HUES48 (cell line): Measurements from ENCODE around the gene RAPGEF5.

Source experiments
- H3K27ac ChIP-seq: one replicate; pipeline ENCODE4 v1.7.0; 2013; ENCODE audit warnings: low read depth, low read length, inconsistent platforms
- H3K27me3 ChIP-seq: 2 replicates; pipeline ENCODE4 v1.6.1; 2013; ENCODE audit warnings: mild to moderate bottlenecking, low read length; ENCODE audit not compliant: control insufficient read depth, insufficient read depth
- H3K36me3 ChIP-seq: 2 replicates; pipeline ENCODE4 v1.6.1; 2013; ENCODE audit warnings: low read length; ENCODE audit not compliant: control insufficient read depth, insufficient read depth
- H3K4me1 ChIP-seq: 2 replicates; pipeline ENCODE4 v1.6.1; 2013; ENCODE audit warnings: mild to moderate bottlenecking, low read length; ENCODE audit not compliant: control insufficient read depth, insufficient read depth
- H3K4me3 ChIP-seq: 2 replicates; pipeline ENCODE4 v1.5.1; 2013; ENCODE audit warnings: mild to moderate bottlenecking, low read depth, low read length
- H3K9ac ChIP-seq: 2 replicates; pipeline ENCODE4 v1.6.1; 2013; ENCODE audit warnings: mild to moderate bottlenecking, low read depth, low read length, moderate library complexity
- H3K9me3 ChIP-seq: 2 replicates; pipeline ENCODE4 v1.6.1; 2013; ENCODE audit warnings: low read length; ENCODE audit not compliant: control insufficient read depth, insufficient read depth

RAPGEF5 gene

DNA sequence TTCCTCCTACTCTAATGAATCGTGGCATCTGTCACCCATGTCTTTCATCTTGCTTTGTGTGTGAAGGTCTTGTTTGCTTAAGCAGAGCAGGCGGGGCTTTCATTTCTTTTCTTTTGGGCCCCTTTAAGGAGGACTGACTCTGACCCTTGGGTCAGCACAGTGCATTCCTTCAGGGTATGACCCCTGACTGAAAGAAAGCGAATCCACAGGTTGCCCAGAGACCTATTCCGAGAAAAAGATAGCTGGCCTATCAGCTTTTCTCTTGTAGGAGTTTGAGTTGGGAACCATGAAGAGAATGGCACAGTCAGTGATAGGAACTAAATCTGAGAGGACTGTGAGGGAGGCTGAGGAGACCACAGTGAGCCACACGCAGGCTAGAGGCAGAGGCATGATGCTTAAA is 218.1 kb downstream of the RAPGEF5 start:
- H3K36me3 ChIP-seq: peaks cover 18% of the 10 kb centered on the region
- no peak overlapping the region for H3K9ac ChIP-seq
- H3K27me3 ChIP-seq: no peaks in the 10 kb centered on the region
- peaks cover 43% of the 10 kb centered on the region for H3K4me1 ChIP-seq
- H3K4me3 ChIP-seq: no peak overlapping the region
- H3K9me3 ChIP-seq: no peaks in the 10 kb centered on the region
- H3K27ac ChIP-seq: peak overlapping the region; percentile 68

DNA sequence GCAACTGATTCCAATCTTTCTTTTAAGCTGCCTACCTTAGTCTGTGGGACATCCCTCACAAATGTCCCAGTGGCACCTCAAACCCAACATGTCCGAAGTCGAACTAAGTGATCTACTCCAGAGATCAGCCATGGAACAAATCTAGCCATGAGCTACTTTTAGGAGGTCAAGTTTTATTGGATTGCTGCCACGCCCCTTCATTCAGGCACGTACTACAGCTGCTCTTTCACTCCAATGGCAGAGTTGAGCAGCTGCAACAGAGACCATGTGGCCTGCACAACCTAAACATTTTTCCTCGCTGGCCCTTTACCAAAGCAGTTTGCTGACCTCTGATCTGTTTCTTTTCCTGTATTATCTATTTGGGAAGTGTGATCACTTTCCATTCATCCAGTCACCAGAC is 218.8 kb downstream of the RAPGEF5 start:
- no peak overlapping the region for H3K27ac ChIP-seq
- H3K9me3 ChIP-seq: no peaks in the 10 kb centered on the region
- H3K4me3 ChIP-seq: no peak overlapping the region
- H3K4me1 ChIP-seq: peaks cover 41% of the 10 kb centered on the region
- no peak overlapping the region for H3K9ac ChIP-seq
- no peaks in the 10 kb centered on the region for H3K27me3 ChIP-seq
- peaks cover 16% of the 10 kb centered on the region for H3K36me3 ChIP-seq

DNA sequence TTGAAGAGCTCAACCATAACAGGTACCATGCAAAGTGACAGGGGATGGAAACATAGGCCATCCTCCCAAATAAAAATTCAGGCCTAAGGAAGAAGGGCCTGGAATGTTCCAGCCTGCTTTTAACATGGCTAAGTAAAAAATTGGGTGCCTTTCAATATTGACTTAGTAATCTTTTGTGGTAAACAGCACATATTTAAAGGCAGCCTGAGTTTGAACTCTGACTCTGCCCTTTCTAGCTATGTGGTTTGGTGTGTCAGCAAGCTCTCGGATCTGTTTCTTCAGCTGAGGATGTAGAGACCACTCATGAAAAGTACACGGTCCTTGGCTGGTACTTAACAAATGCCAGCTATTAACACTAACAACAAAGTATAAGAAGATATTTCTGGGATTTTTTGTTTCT is 219.5 kb downstream of the RAPGEF5 start:
- no peak overlapping the region for H3K4me3 ChIP-seq
- H3K9me3 ChIP-seq: no peaks in the 10 kb centered on the region
- peaks cover 34% of the 10 kb centered on the region for H3K4me1 ChIP-seq
- H3K27ac ChIP-seq: no peak overlapping the region
- H3K27me3 ChIP-seq: no peaks in the 10 kb centered on the region
- peaks cover 16% of the 10 kb centered on the region for H3K36me3 ChIP-seq
- no peak overlapping the region for H3K9ac ChIP-seq

DNA sequence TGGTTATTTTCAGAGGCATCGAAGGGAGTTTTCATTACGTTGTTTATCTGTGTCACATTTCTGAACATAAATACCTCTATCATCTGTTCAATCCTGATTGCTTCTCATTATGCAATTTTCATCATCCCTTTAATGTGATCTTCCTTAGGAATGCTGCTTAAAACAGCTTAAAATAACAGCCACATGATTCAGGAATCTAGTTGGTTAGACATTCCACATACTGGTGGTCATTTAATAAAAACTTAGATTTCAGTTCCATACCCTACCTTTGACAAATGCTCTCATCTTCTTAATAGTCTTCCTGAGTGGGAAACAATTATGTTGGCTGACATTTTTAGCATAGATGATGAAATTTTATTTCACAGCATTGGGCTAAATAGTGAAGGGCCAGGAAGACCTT is 219.9 kb downstream of the RAPGEF5 start:
- H3K27ac ChIP-seq: no peak overlapping the region
- H3K4me3 ChIP-seq: no peak overlapping the region
- peaks cover 16% of the 10 kb centered on the region for H3K36me3 ChIP-seq
- H3K9ac ChIP-seq: no peak overlapping the region
- H3K4me1 ChIP-seq: peaks cover 32% of the 10 kb centered on the region
- no peaks in the 10 kb centered on the region for H3K9me3 ChIP-seq
- H3K27me3 ChIP-seq: no peaks in the 10 kb centered on the region

DNA sequence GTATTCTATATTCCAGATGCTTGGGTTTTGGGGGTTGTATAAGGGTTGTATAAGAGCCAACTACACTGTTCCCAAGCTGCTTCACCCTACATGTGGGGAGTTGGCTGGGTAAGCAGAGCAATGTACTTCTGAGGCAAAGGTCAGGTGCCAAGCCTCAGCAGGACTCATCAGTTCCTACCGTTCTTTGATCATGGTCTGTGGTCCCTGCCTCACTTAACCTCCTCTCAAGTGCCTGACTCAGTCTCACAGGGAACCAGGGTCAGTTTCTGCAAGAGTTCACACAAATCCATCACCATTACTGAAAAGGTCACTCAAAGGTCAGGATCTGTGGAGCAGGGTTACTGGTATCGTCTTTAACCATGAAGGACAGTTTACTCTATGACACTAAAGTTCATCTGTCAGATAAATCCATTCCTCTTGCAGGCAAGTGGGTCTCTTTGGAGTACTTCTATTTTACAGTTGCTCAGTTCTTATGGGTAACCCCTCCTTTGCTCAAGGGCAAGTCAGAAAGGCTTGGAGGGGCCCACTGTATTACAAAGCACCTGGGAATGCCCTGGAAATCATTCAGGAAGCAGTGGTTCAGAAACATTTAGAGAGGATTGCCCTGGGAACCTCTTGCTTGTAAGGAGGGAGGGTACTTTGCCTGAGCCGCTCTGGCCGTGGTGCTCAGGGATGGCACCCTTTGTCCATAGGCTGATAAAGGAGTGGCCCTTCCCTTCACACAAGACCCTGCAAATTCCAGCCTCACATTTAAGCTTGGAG is 227.0 kb downstream of the RAPGEF5 start:
- no peaks in the 10 kb centered on the region for H3K27me3 ChIP-seq
- H3K27ac ChIP-seq: no peak overlapping the region
- no peak overlapping the region for H3K4me3 ChIP-seq
- H3K36me3 ChIP-seq: peaks cover 7% of the 10 kb centered on the region; the same call in 1 of the 2 replicates
- H3K9ac ChIP-seq: no peak overlapping the region
- peaks cover 3% of the 10 kb centered on the region; the same call in 1 of the 2 replicates for H3K4me1 ChIP-seq
- H3K9me3 ChIP-seq: no peaks in the 10 kb centered on the region

DNA sequence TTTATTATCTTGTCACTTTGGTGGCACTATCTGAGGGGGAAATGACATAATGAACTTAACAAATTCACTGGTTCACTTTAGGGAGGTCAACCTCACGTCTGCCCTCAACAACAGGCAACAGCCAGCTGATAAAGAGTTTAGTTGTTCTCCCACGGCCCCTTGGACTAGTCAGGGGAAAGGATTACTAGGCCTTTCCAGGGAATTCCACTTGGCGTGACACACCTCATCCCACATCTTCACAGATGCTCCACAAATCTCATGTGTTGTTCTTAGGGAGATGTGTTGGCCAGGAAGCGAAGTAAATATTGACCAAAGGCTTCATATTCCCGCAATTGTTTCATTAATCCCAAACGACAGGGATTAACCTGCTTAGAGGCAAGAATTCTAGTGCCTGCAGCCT is 227.8 kb downstream of the RAPGEF5 start:
- peaks cover 3% of the 10 kb centered on the region; the same call in 1 of the 2 replicates for H3K4me1 ChIP-seq
- peaks cover 7% of the 10 kb centered on the region; the same call in 1 of the 2 replicates for H3K36me3 ChIP-seq
- no peaks in the 10 kb centered on the region for H3K9me3 ChIP-seq

DNA sequence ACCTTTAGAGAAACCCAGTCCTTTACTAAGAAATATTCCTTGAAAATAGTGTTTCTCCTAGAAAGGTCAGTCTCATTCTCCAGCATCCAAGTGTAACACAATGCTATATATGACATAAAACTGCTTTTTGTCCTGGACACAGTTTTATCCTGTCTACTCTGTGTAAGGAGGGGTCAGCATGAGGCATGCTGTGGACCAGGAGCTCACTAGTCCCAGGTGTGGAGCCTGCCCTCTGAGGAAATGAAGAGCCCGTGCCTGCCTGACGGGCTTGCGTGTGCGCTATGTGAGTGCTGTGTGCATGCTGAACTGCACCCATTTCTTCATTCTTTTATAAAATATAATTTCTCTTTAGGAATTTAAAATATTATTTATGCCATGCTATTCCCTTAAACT is 228.4 kb downstream of the RAPGEF5 start:
- no peak overlapping the region for H3K27ac ChIP-seq
- no peak overlapping the region for H3K9ac ChIP-seq
- no peaks in the 10 kb centered on the region for H3K27me3 ChIP-seq
- peaks cover 7% of the 10 kb centered on the region; the same call in 1 of the 2 replicates for H3K36me3 ChIP-seq
- H3K9me3 ChIP-seq: no peaks in the 10 kb centered on the region
- H3K4me1 ChIP-seq: peaks cover 3% of the 10 kb centered on the region; the same call in 1 of the 2 replicates
- no peak overlapping the region for H3K4me3 ChIP-seq

More for the DNA sequence above, 227.8 kb downstream of the RAPGEF5 start:
- H3K4me3 ChIP-seq: no peak overlapping the region
- H3K27me3 ChIP-seq: no peaks in the 10 kb centered on the region
- H3K9ac ChIP-seq: no peak overlapping the region
- H3K27ac ChIP-seq: no peak overlapping the region

DNA sequence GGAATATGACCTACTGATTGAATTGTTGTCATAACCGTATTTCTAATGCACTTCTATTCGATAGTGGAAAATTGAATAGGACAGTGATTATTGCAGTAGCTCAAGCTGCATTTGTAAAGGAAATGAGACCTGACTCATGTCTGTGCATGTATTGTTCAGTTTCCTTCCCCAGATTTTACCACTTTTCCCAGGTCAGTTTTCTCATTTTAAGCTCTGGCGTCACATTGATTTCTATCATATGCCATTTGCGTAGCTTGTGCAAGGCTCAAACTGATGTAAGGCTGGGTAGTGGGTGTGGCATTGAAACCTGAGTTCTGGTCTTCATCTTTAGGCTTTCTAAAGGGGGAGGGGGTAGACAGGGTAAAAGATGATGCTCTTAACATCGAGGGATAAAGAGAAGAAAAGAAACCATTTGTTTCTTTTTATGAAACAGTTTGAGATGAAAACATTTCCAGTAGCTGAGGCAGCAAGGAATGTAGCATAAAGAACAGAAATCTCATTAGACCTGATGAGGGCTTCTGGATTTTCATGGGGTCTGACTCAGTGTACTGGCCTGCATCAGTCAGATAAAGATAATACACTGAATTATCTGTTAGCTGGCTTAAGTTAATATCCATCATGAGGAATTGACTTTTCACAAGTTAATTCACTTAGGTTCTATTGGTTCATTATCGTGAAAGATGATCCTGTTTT is 229.0 kb downstream of the RAPGEF5 start:
- no peak overlapping the region for H3K27ac ChIP-seq
- no peaks in the 10 kb centered on the region for H3K9me3 ChIP-seq
- 0 out of 2 replicates have a peak, but pooled peaks cover 7% of the 10 kb centered on the region for H3K4me1 ChIP-seq
- no peak overlapping the region for H3K9ac ChIP-seq
- H3K4me3 ChIP-seq: no peak overlapping the region
- H3K27me3 ChIP-seq: no peaks in the 10 kb centered on the region
- H3K36me3 ChIP-seq: peaks cover 7% of the 10 kb centered on the region; the same call in 1 of the 2 replicates

DNA sequence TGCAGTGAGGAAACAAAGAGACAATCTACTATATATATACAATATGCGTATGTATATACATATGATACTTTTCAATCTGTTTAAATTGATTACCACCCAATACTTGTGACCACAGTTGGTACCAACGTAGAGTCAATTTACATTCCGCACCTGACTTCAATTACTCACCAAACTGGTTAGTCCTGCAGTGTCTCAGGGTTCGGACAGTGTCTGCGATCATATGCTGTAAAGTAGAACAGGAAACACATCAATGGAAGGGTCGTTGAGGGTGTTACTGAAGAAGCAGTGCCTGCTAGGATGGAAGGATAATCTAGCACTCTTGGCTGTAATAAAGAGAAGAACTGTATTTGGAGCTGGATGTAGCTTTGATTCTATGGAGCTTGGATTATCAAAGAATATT is 231.5 kb downstream of the RAPGEF5 start:
- Histone ChIP-seq H3K4me3 (no peak overlapping the region), H3K27me3 (no peaks in the 10 kb centered on the region), H3K36me3 (peaks cover 13% of the 10 kb centered on the region; the same call in 1 of the 2 replicates), H3K9ac (no peak overlapping the region), H3K9me3 (no peaks in the 10 kb centered on the region), H3K4me1 (0 out of 2 replicates have a peak, but pooled peaks cover 8% of the 10 kb centered on the region), H3K27ac (no peak overlapping the region)

DNA sequence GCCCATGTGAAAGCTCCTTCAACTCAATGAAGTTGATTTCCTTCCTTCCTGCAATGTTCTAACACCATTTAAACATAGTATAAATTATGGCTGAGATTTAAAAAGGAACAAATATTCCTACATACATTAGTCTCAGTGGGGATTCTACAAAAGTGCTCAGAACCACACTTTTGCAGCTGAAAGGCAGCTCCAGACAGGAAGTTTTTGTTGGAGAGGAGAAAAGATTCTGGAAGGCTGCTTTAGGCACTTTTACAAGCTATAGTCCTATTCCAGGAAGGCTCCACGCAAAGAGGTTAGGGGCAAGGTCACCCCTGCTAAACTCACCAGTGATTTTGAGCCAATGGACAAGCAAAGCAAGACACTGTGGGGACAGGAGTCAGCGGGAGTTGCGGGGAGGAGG is 232.0 kb downstream of the RAPGEF5 start:
- no peaks in the 10 kb centered on the region for H3K27me3 ChIP-seq
- no peak overlapping the region for H3K9ac ChIP-seq
- peaks cover 13% of the 10 kb centered on the region; the same call in 1 of the 2 replicates for H3K36me3 ChIP-seq
- no peak overlapping the region for H3K4me3 ChIP-seq
- 0 out of 2 replicates have a peak, but pooled peaks cover 8% of the 10 kb centered on the region for H3K4me1 ChIP-seq
- no peaks in the 10 kb centered on the region for H3K9me3 ChIP-seq
- no peak overlapping the region for H3K27ac ChIP-seq

DNA sequence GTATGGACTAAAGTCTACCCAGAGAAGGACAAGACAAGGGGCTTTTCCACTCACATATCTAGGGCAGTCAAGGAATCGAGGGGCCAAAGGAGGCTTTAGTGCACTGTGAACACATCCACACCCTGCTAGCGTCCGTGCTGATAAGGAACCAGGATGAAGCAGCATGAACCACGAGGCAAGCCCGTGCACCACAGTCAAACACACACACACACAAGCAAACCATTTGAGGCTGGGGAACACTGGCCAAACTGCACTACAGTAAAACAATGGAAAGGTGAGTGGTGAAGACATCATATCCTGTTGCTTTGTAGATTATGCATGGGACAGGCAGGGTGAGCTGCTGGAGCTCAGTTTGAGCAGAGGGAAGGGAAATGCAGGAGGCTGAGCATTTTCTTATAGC is 233.8 kb downstream of the RAPGEF5 start:
- Histone ChIP-seq H3K9ac (no peak overlapping the region), H3K4me3 (no peak overlapping the region), H3K27ac (no peak overlapping the region), H3K9me3 (no peaks in the 10 kb centered on the region), H3K27me3 (no peaks in the 10 kb centered on the region), H3K36me3 (peaks cover 6% of the 10 kb centered on the region; the same call in 1 of the 2 replicates), H3K4me1 (0 out of 2 replicates have a peak, but pooled peaks cover 8% of the 10 kb centered on the region)
